NOMO-1 (cell line): ENCODE results near the gene SLCO4A1.

ENCODE experiments used
- DNase-seq, 2 experiments: peaks; one replicate each; lab custom pipeline; 2025; ENCODE audit not compliant: unreplicated experiment in 2 of 2; lab: John Stamatoyannopoulos, UW

Gene SLCO4A1

DNA sequence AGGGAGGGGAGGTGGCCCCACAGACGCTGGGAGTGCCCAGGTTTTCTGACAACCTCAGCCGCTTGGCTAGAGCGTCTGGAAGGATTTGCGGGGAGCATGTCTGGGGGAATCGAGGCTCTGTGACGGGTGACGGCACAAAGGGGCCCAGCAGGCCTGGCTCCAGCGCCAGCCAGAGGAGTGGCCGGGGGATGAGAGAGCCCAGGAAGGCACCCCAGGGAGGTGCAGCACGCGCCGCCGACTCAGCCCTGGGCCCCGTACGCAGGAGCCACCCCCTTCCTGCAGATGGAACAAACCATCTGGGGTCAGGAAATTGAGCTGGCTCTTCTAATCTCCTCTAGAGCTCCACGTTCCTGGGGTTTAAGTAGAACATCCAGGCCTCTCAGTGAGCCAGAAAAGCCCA, 5.9 kb upstream of the SLCO4A1 start:
- DNase-seq = no peak

DNA sequence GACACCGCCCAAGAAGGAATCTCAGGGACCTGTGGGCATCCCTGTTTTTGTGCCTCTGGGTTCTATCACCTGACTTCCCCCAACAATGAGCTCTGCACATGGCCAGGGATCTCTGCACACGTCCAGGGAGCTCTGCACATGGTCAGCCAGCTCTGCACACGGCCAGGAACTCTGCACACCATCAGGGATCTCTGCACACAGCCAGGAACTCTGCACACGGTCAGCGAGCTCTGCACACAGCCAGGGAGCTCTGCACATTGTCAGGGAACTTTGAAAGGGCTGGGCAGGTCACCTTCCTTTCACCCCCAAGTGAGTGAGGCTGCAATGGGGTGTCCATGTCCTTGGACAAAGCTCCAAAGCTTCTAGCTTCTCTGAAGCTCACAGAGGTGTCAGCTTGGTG, 5.2 kb upstream of the SLCO4A1 start:
- no peak for DNase-seq

DNA sequence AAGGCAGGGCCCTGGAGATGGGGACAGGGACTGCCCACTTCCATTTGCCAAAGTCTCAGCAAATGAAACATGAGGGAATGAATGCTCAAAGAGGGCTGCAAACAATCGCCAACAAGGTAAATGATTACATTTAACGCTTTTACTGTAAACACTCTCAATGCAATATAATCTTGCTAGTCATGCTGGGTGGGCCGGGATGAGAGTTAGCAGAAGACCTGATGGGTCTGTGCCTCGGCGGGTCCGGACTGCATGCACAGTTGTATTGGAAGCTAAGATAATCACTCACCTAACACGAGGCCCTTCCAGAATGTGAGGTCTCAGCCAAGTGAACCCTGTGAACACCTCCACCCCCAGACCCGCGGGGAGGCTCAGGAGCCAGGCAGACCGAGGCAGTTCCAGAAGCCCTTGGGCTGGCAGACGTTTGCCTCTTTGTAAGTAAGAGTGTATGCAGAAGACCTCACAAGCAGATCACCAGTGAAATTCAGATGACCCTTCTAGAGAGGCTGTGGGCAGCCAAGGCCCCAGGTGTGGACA, 4.7 kb upstream of the SLCO4A1 start:
- no peak for DNase-seq

DNA sequence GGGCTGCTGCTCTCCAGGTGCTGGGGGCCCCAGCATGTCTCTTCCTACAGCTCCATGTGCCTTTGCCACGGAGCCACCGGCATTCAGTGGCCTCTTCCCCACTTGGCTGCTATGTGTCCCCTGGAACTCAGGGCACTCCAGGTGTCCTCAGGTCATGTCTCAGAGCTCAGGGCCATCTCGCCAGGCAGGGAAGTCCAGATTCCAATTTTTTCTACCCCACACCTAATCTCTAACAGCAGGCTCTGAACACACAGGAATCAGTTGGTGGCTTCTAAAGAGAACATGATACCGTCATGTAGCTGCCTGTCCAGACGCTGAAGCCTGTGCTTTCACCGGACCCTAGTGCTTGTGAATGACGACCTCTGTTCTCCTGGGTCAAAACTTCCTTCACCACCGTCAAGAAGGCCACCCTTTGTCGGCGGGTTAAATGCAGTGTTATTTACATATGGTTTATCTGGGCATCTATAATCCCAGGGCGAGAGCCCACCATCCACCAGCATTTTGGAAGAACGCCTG, 4.2 kb upstream of the SLCO4A1 start:
- DNase-seq = no peak

DNA sequence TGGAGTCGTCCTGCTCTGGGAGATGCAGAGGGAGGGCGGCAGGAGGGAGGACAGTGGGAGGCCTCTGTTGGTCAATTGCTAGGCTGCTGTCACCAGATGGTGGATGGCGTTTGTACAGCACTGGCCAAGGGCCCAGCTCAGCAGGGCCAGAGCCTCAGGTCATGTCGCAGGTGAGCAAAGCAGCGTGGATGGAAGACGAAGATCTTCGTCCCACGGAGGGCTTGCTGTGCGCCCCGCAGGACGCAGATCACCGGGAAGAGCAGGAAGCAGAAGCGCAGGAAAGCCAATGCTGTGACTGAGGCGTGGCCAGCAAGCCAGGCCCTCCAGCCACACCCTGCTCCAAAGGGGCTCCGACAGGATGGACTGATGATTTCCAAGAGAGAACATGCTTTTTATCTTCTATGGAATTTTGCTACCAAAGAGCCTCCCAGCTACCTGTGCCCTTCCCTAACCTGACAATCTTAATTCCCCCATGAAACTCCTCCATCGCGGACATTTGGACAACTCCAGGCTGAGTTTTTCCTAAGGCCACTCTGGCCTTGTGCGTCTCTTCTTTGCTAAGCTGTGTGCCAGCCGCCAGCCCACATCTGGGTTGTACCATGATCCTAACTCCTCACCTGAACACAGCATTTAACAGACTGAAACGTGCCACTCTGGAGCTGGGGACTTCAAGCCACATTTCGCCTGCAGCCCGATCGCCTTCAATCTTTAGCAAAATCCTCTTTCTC, 3.5 kb upstream of the SLCO4A1 start:
- DNase-seq = no peak

DNA sequence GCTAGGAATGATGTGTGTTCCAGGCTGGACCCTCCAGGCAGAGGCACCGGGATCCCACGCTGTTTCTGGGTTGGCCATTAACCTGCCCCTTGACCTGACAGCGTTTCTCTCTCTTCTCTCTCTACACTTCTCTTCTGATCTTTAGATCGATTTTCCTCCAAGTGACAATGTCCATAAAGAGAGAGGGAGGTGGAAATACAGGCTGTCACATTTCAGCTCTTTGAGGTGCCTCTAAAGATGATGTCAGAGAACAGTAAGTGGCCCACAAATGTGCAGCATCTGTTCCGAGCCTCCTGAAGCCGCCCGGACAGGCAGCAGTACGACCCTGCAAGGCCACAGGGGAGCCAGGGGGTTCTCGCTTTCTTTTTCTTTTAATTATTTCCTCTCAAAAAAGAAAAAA, 2.5 kb upstream of the SLCO4A1 start:
- DNase-seq = no peak

DNA sequence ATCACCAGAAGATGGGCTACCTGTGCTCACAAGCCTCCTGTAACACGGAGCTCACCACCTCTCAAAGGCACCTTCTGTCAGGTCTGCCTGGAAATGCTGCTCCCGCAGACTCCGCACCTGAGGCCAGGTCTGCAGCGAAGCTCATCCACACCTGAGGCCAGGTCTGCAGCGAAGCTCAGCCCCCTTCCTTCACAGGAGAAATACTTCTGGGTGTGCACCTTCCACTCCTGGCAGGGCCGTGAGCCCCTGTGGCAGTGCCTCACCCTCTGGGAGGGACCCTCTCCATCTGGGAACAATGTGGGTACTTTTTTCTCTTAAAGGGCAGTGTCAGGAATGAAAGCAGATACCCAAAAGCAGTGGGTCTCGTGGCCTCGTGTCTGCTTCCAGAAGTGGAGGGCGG, 1.4 kb upstream of the SLCO4A1 start:
- DNase-seq = no peak

DNA sequence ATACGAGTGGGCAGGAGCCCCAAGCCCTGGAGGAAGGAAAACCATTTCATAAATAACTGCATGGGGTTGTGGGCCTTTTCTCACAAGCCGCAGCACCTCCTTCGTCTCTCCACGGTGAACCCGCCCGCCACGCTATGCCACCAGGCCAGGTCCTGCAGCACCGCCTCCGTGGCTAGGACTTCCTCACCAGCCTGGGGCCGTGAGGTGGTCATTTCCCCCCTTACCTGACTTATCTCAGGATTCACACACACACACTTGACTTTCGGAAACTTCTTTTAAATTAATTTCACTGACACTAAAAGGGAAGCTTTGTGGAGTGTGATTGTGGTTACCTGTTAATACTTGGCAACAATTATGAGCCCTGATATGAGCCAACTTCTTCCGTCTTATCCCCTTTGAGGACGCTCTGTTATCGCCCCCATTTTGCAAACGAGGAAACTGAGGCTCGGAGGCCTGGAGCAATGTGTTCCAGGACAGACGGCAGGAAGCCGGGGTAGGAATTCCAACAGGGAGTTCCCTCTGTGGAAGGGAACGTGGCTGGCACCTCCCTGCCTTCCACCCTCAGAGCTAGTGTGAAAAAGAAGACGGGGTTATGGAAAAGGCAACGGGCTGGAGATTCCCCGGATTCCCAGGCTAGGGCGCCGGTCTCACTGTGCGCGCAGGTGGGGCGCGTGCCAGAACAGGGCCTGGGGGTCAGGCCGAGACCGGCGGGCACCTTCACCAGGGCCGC, 817 bp upstream of the SLCO4A1 start:
- peak in 1 of 2 experiments; percentile 14 for DNase-seq

DNA sequence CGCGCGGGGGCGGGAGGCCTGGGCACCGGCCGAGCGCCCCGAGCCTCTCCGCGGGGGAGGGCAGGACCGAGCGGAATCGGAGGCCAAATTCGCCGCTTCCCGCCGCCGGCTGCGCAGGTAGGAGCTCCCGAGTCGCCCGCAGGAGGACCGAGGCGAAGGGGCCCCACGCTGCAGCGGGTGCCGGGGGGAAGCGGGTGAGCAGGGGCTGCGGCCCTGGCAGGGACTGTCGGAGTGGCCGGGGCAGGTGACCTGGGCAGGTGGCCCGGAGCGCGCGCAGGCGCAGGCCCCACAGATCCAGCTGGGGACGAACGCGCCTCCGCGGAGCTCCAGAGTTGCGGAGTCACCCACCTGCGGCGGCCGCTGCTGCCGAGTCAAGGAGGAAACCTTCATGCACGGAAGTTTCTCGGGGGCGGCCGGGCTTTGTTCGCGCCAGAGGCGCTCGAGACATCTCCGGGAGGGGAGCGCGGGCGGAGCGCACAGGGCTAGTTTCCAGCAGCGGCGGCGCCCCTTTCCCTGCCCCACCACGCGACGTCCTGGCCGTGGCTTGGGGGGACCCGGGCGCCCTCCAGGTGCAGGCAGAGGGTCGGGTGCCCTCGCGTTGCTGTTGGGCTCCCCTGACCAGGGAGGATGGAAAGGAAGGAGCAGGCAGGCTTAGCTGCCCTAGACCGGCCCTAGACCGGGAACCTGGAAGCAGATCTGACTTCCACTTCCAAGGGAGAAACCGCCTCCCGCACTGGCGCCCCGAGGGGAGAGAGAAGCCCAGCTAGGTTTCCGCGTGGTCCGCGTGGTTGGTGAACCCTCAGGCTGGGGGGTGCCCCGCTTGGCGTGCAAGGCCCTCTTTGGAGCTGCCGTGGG, 590 bp downstream of the SLCO4A1 start:
- DNase-seq = peak; percentile 24 to 28

DNA sequence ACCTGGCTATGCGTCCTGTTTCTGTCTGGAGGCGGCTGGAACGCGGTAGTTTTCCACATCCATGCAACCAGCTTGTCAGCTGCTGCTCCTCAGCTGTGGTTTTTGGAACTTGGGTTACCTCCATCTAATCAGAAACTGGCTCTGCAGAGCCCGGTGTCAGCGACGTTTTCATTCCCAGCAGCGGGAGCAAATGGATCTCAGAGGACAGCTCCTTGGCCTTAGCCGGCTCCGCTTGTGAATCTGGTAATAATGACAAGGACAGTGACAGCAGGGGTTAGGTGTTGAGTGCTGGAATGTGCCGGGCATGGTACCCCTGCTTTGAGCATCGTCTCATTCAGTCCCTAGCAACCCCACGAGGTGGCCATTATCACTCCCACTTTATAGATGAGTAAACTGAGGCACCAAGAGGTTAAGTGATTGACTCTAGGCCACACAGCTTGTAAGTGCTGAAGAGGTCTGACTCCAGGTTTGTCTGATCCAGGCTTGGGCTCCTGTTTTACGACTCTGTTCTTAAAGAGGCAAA, 1.3 kb downstream of the SLCO4A1 start:
- DNase-seq = no peak

DNA sequence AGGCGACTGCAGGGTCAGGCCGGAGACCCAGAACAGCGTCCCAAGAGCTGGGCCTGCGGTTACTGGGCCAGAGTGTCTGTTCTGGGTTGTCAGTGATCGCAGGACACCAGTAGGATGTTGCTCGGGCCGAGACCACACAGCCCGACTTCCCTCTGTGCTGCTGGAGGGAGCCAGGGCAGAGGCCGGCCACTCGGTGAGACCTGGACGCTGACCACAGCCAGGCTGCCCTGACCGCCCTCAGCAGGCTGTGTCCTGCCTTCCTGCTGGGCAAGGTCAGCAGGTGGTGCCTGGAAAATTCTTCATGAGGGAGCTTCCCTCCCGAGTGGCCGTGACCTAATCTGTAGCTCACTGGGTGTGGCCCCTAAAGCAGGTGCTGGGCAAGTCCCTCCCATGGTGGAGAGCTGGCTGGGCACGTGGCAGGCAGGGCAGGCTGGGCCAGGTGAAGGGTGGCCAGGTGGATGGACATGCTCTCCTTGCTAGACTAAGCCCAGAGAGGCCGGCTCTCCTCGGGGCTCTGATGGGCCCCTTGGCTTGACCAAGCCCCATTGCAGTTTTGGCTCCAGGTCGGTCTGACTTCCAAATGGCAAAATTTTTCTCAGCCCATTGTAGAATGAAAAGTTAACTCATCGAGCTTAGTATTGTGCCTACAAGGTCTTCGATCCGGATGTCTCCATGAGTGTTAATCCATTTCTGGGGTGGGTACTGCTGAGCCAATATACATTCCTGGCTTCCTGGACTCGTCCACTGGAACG, 1.9 kb downstream of the SLCO4A1 start:
- no peak for DNase-seq

DNA sequence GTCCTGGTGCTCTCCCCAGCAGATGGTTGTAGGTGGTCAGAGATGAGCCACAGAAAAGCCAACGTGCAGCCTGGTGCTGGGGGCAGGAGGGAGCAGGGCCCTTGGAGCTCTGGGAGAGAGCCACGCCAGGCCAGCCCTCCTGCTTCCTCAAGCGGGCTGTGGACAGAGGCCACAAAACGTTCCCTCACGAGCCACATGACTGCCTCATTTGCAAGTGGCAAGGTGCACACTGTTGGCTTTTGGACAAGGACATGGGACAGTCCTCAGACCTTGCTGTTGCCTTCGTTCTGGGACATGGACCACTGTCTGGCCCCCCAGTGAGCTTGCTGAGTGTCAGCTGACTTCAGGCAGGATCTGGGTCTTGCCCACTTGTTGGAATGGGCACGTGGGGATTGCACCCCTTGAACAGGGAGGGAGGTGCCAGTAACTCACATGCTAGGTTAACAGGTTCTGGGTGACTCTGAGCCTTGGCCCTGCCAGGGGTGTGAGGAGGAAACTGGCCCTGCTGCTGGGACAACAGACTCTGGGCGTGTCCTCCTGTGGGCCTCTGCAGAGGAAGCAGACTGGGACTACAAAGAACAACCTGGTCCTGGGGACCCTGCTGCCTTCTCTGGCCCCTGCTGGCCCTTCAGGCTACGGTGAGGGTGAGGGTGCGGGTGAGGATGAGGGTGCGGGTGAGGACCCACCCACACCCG, 2.6 kb downstream of the SLCO4A1 start:
- DNase-seq = peak; percentile 19 to 32

DNA sequence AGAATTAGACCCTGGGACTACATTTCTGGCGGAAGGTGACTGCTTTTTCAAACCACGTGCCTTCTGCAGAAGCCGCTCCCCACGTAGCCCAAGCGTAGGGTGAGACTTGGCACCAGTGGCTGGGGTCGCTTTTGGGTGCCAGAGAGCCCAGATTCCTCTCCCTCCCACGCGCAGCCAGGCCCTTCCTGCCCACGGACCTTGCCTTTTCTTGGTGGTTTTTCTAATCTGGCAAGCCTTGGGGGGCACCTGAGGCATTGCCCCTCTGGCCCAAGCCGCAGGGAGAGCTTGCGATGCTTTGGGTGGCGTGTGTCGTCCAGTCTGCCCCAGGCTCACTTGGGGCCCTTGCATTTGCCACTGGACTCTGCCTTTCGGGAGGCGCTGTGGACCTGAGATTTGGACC, 3.3 kb downstream of the SLCO4A1 start:
- no peak for DNase-seq

DNA sequence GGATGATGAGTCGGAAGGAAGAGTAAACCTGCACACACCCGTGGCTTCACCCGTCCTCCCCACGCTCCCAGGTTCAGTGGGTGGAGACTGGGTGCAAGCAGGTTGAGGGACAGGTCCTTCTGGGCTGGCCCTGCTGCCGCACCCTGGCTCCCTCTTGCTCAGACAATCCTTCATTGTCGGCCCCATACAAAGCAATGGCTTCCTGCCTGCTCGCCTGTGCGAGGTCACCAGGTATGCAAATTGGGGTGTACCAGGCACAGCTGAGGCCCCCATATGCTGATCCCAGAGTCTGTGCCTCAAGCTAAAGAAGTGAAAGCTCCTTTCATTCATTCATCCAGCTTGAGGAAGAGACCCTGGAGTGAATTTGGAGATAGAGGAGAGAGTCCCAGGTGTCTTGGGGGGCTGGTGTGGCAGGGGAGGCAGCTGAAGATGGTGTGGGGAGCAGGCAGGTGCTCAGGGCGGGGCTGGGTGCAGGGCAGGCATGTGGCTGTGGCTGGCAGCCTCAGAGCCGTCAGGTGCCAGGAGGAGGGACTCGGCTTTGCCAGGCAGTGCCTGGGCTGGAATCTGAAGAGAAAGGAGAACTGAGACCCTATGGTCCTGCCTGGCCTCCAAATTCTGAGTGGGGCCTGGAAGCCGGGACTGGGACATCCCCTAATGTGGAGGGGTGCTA, 4.7 kb downstream of the SLCO4A1 start:
- DNase-seq = no peak

DNA sequence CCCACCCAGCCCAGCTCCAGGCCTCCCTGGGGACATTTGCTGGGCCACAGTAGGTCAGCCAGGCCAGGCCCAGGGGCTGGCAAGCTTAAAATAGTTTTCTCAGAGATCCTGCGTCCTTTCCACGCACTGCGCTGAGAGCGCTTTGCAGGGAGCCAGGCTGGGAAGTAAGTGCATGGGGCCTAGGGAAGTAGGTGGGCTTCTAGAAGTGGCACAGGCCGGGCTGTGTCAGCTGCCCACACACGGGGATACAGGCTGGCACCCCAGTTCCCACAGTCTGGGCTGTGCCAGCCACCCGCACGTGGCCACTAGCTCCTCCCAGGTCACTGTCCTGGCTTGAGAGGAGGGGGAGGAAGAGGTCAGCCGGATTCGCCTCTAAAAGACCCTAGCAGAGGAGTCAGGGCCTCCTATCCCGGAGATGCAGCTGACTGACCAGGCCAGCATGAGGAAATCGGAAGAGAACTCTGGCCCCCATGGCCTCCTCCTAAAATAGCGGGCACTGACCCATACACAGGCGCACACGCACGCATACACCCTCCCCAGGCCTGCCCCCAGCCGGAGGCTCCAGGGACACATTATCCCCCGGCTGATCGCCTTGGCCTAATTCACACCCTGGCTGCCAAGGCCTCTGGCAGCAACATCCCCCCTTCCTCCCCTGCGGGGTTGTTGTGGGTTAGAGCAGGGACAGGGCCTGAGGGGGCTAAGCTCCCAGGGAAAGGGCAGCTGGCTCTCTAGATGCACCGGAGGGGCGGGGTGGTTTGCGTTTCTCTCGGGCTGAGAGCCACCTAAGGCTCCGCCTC, 5.4 kb downstream of the SLCO4A1 start:
- no peak for DNase-seq

DNA sequence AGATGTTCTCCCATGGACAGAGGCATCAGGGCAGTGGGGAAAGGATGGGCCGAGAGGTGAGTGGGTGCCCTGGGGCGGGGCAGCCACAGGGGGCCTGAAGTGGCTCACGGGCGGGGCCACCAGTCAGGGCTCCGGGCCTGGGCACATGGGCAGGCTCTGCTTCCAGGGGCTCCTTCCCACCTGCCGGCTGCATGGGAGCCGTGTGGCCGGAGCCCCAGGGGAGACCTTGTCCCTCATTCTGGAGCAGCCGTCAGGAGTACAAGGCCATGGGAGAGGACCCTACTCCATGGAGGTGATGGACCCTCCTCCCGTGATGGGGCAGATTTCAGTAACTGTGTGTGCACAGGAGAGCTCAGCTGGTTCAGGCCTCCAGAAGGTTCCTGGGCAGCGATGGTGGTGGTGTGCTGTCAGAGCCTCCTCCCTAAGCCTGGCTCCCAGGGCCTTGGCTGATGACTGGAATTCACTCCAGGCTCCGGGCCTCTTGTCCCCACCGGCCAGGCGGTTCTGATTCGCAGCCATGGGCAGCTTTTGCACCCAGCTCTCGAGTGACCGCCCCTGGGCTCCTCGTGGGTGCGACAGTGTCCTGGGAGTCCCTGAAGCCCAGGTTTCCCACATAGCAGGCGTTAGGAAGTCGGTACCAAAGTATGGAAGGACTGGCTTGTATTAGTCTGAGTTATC, 6.2 kb downstream of the SLCO4A1 start:
- no peak for DNase-seq

DNA sequence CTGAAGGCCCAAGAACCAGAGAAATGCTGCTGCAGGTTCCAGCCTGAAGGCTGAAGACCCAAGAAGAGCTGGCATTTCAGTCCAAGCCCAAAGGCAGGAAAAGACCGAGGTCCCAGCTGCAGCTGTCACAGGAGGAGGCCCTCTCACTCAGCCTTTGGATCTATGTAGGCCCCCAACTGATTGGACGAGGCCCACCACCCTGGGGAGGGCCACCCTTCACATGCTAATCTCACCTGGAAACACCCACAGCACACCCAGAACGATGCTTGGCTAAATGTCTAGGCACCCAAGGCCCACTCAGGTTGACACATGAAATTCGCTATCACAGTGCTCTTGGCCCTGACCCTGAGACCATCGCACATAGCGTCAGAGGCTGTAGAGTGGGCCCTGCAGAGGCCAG, 6.8 kb downstream of the SLCO4A1 start:
- DNase-seq = no peak
